ENCODE measurements around the gene USP54. TPM values are rescaled to one million over a fixed set of nuclear protein-coding genes. Genes with fewer than 3 reads are reported as not detected.
A peak's percentile ranks its signal among the peaks of the same experiment; 100 is the strongest.

The USP54 gene
- total and polyA plus RNA-seq, 2 of the 13 experiments (the other 11 are each of a cell fraction or from before 2014, with no cell fraction given) = 18.1 to 25.0 TPM

GRCh38 chr10:73495226-73495883 is 95.8 kb downstream of the USP54 start (continued):
- TF ChIP-seq HBP1 (CRISPR knock-in tag; IDR thresholded peaks at IDR 0.05; ENCODE audit: low read depth) = no peak; the same call in 1 of the 2 replicates
- peak; percentile 44; the same call in 1 of the 2 replicates for TF ChIP-seq ZBTB25 (CRISPR knock-in tag; IDR thresholded peaks at IDR 0.05)
- TF ChIP-seq ZNF350 (CRISPR knock-in tag; IDR thresholded peaks at IDR 0.05; ENCODE audit: borderline replicate concordance, low read depth) = peak; percentile 54; the same call in 1 of the 2 replicates
- TF ChIP-seq ZNF256 (CRISPR knock-in tag; conservative IDR thresholded peaks at IDR 0.05) = 0 out of 2 replicates have a peak, but pooled peaks have one; percentile 34
- TF ChIP-seq MEIS2 (CRISPR knock-in tag; IDR thresholded peaks at IDR 0.05) = 0 out of 2 replicates have a peak, but pooled peaks have one; percentile 41
- TF ChIP-seq BORCS8-MEF2B (CRISPR knock-in tag; IDR thresholded peaks at IDR 0.05) = 0 out of 2 replicates have a peak, but pooled peaks have one; percentile 14
- TF ChIP-seq, protein P1, sequence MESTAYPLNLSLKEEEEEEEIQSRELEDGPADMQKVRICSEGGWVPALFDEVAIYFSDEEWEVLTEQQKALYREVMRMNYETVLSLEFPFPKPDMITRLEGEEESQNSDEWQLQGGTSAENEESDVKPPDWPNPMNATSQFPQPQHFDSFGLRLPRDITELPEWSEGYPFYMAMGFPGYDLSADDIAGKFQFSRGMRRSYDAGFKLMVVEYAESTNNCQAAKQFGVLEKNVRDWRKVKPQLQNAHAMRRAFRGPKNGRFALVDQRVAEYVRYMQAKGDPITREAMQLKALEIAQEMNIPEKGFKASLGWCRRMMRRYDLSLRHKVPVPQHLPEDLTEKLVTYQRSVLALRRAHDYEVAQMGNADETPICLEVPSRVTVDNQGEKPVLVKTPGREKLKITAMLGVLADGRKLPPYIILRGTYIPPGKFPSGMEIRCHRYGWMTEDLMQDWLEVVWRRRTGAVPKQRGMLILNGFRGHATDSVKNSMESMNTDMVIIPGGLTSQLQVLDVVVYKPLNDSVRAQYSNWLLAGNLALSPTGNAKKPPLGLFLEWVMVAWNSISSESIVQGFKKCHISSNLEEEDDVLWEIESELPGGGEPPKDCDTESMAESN (CRISPR knock-in tag; conservative IDR thresholded peaks at IDR 0.05) = peak; percentile 53; the same call in 1 of the 2 replicates
- 0 out of 2 replicates have a peak, but pooled peaks have one; percentile 20 for TF ChIP-seq ZNF770 (CRISPR knock-in tag; IDR thresholded peaks at IDR 0.05)
- TF ChIP-seq MXI1 (IDR thresholded peaks at IDR 0.05; ENCODE audit: borderline replicate concordance, low read depth, low read length) = 0 out of 3 replicates have a peak, but pooled peaks have one; percentile 21
- TF ChIP-seq, protein P2, sequence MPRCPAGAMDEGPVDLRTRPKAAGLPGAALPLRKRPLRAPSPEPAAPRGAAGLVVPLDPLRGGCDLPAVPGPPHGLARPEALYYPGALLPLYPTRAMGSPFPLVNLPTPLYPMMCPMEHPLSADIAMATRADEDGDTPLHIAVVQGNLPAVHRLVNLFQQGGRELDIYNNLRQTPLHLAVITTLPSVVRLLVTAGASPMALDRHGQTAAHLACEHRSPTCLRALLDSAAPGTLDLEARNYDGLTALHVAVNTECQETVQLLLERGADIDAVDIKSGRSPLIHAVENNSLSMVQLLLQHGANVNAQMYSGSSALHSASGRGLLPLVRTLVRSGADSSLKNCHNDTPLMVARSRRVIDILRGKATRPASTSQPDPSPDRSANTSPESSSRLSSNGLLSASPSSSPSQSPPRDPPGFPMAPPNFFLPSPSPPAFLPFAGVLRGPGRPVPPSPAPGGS (CRISPR knock-in tag; IDR thresholded peaks at IDR 0.05) = no peak
- no peak for TF ChIP-seq SMYD3 (CRISPR knock-in tag; IDR thresholded peaks at IDR 0.05)
- TF ChIP-seq SAP130 (CRISPR knock-in tag; IDR thresholded peaks at IDR 0.05; ENCODE audit: low read depth) = peak; percentile 61
- TF ChIP-seq, protein P3, sequence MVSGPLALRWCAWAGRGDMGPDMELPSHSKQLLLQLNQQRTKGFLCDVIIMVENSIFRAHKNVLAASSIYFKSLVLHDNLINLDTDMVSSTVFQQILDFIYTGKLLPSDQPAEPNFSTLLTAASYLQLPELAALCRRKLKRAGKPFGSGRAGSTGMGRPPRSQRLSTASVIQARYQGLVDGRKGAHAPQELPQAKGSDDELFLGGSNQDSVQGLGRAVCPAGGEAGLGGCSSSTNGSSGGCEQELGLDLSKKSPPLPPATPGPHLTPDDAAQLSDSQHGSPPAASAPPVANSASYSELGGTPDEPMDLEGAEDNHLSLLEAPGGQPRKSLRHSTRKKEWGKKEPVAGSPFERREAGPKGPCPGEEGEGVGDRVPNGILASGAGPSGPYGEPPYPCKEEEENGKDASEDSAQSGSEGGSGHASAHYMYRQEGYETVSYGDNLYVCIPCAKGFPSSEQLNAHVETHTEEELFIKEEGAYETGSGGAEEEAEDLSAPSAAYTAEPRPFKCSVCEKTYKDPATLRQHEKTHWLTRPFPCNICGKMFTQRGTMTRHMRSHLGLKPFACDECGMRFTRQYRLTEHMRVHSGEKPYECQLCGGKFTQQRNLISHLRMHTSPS (CRISPR knock-in tag; IDR thresholded peaks at IDR 0.05; ENCODE audit: low read depth) = peak; percentile 14; the same call in 1 of the 2 replicates
- TF ChIP-seq ZNF510 (CRISPR knock-in tag; IDR thresholded peaks at IDR 0.05; ENCODE audit: low read depth) = no peak
